Measurements from ENCODE around the gene UBE2D1.

DNA sequence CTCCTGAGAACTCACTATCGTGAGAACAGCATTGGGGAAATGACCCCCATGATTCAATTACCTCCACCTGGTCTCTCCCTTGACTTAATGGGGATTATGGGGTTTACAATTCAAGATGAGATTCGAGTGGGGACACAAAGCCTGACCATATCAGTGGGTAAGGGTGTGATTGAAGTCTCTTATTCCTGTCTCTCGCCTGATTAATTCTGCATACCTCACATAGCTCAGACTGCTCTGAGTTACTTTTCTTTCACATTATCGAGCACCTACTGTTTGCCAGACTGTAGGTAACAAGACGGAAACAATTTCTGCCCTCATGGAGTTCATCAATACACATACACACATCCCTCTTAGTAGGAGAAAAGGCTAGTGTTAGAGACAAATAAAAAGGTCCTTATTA lies 40.8 kb upstream of the UBE2D1 start:
- TF ChIP-seq, protein P1, sequence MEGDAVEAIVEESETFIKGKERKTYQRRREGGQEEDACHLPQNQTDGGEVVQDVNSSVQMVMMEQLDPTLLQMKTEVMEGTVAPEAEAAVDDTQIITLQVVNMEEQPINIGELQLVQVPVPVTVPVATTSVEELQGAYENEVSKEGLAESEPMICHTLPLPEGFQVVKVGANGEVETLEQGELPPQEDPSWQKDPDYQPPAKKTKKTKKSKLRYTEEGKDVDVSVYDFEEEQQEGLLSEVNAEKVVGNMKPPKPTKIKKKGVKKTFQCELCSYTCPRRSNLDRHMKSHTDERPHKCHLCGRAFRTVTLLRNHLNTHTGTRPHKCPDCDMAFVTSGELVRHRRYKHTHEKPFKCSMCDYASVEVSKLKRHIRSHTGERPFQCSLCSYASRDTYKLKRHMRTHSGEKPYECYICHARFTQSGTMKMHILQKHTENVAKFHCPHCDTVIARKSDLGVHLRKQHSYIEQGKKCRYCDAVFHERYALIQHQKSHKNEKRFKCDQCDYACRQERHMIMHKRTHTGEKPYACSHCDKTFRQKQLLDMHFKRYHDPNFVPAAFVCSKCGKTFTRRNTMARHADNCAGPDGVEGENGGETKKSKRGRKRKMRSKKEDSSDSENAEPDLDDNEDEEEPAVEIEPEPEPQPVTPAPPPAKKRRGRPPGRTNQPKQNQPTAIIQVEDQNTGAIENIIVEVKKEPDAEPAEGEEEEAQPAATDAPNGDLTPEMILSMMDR (IDR thresholded peaks at IDR 0.05), result no peak
- TF ChIP-seq POLR2A (IDR thresholded peaks at IDR 0.05), result no peak

Measured in right lobe of liver (tissue), 4 donors.